Cortex of kidney (tissue), 1 donor: ENCODE measurements around the gene MTA2.
A peak's percentile ranks its signal among the peaks of the same experiment; 100 is the strongest.

ENCODE experiments used
- DNase-seq: peaks from one replicate; lab custom pipeline; 2025; lab: John Stamatoyannopoulos, UW

The MTA2 gene

GRCh38 chr11:62546244-62546928, 55.3 kb downstream of the MTA2 start, which contains the start of gene AHNAK:
AHNAK (minus strand) TSS chr11:62546806; CDS start chr11:62536098, 10,708 bp downstream.
- DNase-seq, result no peak

GRCh38 chr11:62545437-62546243, 56.0 kb downstream of the MTA2 start:
- DNase-seq, result peak; percentile 38

DNA sequence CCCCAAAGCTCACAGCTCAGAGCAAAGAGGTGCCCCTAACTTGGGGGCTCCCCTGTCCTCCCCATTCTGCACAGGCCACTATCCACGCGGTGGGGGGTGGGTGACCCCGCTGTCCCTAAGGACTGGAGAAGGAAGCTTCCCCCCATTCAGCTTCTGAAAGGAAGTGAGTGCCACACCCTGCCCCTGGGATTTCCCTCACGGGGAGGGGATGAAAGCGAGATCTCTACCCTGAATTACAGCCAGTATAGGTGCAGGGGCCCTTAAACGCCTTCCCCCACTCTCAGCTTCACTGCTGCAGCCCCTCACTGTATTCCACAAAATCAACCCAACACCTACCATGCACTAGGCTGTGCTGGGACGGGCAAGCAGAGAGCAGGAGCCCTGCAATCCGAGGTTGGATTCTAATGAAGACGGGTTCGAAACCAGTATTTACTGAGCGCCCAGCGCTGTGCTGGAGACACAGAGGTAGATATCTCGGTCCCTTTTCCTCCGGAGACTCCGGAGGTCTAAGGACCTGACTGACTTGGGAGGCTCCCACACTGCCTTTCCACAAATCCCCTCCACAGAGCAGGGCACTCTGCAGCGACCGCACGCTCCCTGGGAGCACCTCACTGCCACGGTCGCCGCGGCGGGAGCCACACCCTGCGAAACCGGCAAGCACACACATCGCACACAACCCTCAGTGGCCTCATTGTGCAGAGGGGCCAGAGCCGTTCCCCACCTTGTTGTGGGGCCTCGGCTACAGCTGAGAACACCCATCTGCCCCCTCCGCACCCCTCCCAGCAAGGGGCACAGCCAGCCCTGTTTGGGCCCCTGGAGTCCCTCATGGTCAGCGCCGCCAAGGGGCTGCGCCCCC, 56.9 kb downstream of the MTA2 start:
- no peak for DNase-seq

GRCh38 chr11:62543680-62544444, 57.8 kb downstream of the MTA2 start:
- DNase-seq, result no peak
